Measurements from ENCODE around the gene VWA3B. TPM values are rescaled to one million over a fixed set of nuclear protein-coding genes. Genes with fewer than 3 reads are reported as not detected.
"Not testable (repeated sequence)": the region's sequence is repeated elsewhere in the genome, so short reads cannot be mapped to it uniquely, and the experiment has no call there.

VWA3B gene
- total RNA-seq, 1 experiment from 2014 or later: not detected

DNA sequence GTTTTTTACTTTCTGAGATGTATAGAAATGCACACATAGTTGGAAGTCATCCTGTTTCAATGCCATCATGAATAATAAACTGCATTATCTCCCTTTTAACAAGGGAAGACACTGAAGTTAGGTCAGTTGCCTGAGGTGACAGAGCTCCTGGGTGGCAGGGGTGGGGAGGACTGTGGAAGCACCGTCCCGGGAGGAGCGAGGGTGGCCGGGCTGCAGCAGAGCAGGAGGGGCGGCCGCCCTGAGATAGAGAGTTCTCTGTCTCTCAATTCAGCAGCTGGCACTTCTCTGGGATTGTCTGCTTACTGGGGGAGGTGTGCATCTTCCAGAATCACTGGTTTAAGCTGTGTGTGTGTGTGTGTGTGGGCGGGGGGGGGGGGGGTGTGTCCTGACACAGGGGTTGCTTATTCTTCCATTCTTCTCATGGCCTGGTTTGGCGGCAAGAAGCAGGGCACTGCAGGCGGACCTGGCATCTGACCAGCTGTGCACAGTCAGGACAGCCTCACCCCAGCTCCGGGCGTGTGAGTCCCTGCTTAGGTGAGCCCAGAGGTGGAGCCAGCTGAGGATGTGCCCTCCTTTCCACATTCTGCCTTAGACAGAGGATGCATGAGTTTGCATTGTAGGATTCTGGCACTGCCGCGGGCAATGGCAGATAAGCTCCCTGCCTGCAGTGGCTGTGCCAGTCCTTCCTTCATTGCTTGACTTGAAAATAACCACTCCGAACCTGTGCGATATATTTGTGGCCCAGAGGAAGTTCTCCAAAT lies 40.4 kb downstream of the VWA3B start:
- Histone ChIP-seq H3K27ac (ENCODE audit: low read depth, low read length, poor library complexity, severe bottlenecking) (no peak overlapping the region), H3K9me3 (ENCODE audit: low read depth, low read length, poor library complexity, severe bottlenecking) (no peaks in the 10 kb centered on the region), H3K4me1 (ENCODE audit: insufficient read depth, low read length, poor library complexity, severe bottlenecking) (no peaks in the 10 kb centered on the region), H3K27me3 (replicated peaks; ENCODE audit: insufficient read depth, low read depth, low read length, poor library complexity) (peaks cover 28% of the 10 kb centered on the region), H3K4me3 (ENCODE audit: low read depth, low read length, poor library complexity, severe bottlenecking) (no peak overlapping the region), H3K36me3 (ENCODE audit: insufficient read depth, low read length, poor library complexity, severe bottlenecking) (no peaks in the 10 kb centered on the region)
- DNase-seq (ENCODE audit: low spot score): no peak
- CTCF ChIA-PET: no interaction called here
- BruUV-seq (replicated peaks): no TSS peak
- intact Hi-C loops (cut with micrococcal nuclease; ENCODE audit: unreplicated experiment): no loop called here
- TF ChIP-seq CTCF (conservative IDR thresholded peaks at IDR 0.05; ENCODE audit: low read depth, low read length): no peak
- TF ChIP-seq EZH2 (IDR thresholded peaks at IDR 0.05; ENCODE audit: borderline replicate concordance, low read depth, low read length, poor library complexity, severe bottlenecking): no peak
- POLR2A ChIA-PET (ENCODE audit: low non-redundant PET): no interaction called here

DNA sequence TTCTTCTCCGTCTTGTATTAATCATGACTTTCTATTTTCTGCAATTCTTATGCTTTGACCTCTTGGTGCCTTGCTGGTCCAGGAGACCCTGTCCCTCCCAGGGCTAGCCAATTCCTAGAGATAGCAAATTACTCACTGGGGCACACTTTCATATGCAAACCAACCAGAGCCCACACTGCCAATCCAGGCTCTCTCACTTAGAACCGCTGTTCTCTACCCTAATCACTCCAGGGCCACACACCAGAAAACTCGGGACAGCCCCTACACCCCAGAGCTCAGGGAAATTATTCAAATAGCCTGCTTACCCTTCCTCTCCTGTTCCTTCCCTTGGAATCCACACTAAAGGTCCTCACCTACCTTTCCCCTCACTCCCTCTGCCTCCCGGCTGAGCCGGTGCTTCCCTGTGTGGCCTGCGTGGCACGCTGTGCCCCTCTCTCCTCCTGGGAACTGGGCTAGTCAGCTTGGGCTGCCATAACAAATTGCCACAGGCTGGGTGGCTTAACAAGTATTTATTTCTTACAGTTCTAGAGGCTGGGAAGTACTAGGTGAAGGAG lies 41.7 kb downstream of the VWA3B start:
- DNase-seq (ENCODE audit: low spot score): no peak
- ChIA-PET POLR2A (ENCODE audit: low non-redundant PET) (no interaction called here), CTCF (no interaction called here)
- no peaks in the 10 kb centered on the region for H3K9me3 ChIP-seq (ENCODE audit: low read depth, low read length, poor library complexity, severe bottlenecking)
- H3K27me3 ChIP-seq (replicated peaks; ENCODE audit: insufficient read depth, low read depth, low read length, poor library complexity): peaks cover 20% of the 10 kb centered on the region
- no peak for TF ChIP-seq CTCF (conservative IDR thresholded peaks at IDR 0.05; ENCODE audit: low read depth, low read length)
- TF ChIP-seq EZH2 (IDR thresholded peaks at IDR 0.05; ENCODE audit: borderline replicate concordance, low read depth, low read length, poor library complexity, severe bottlenecking): no peak
- no peak overlapping the region for H3K4me3 ChIP-seq (ENCODE audit: low read depth, low read length, poor library complexity, severe bottlenecking)
- intact Hi-C loops (cut with micrococcal nuclease; ENCODE audit: unreplicated experiment): no loop called here
- no peaks in the 10 kb centered on the region for H3K36me3 ChIP-seq (ENCODE audit: insufficient read depth, low read length, poor library complexity, severe bottlenecking)
- no peaks in the 10 kb centered on the region for H3K4me1 ChIP-seq (ENCODE audit: insufficient read depth, low read length, poor library complexity, severe bottlenecking)
- BruUV-seq (replicated peaks): no TSS peak
- H3K27ac ChIP-seq (ENCODE audit: low read depth, low read length, poor library complexity, severe bottlenecking): no peak overlapping the region

DNA sequence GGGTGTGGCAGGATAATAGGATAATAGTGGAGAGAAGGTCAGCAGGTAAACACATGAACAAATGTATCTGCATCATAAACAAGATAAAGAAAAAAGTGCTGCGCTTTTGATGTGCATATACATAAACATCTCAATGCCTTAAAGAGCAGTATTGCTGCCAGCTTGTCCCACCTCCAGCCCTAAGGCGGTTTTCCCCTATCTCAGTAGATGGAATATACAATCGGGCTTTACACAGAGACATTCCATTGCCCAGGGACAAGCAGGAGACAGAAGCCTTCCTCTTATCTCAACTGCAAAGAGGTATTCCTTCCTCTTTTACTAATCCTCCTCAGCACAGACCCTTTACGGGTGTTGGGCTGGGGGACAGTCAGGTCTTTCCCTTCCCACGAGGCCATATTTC lies 43.1 kb downstream of the VWA3B start:
- H3K4me3 ChIP-seq (ENCODE audit: low read depth, low read length, poor library complexity, severe bottlenecking); H3K4me1 ChIP-seq (ENCODE audit: insufficient read depth, low read length, poor library complexity, severe bottlenecking); H3K27me3 ChIP-seq (replicated peaks; ENCODE audit: insufficient read depth, low read depth, low read length, poor library complexity); POLR2A ChIA-PET (ENCODE audit: low non-redundant PET); CTCF ChIA-PET; BruUV-seq (replicated peaks); H3K36me3 ChIP-seq (ENCODE audit: insufficient read depth, low read length, poor library complexity, severe bottlenecking); DNase-seq (ENCODE audit: low spot score); H3K9me3 ChIP-seq (ENCODE audit: low read depth, low read length, poor library complexity, severe bottlenecking); intact Hi-C loops (cut with micrococcal nuclease; ENCODE audit: unreplicated experiment); H3K27ac ChIP-seq (ENCODE audit: low read depth, low read length, poor library complexity, severe bottlenecking): not testable (repeated sequence)

Measured in A673 (cell line).